Measurements from ENCODE around the gene MAML2.

DNA sequence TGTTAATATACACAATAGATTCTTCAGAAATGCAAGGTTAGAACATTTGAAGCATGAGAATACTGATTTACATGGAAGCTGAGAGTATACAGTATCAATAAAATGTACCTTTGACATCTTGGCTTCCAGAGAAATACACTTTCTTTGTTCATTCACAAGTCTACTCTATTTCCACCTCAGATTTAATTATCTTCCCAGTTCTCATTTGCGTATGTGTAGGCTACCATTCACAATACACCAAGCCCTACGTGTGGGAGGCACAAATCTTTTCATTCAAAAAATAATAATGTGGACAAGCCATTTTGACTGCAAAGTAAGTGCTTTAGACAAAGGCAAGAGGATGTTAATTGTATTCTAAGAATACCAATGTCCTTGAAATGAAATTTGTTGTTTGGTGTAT, 286.4 kb downstream of the MAML2 start:
- TF ChIP-seq ARNT (IDR thresholded peaks at IDR 0.05), result no peak
- no peak for TF ChIP-seq POLR2A (conservative IDR thresholded peaks at IDR 0.05)
- TF ChIP-seq NR2C2 (CRISPR knock-in tag; IDR thresholded peaks at IDR 0.05), result no peak
- no peak for TF ChIP-seq NR2C2 (tag; IDR thresholded peaks at IDR 0.05)

Measured in K562 (cell line).